ENCODE data around the gene SLC49A4. TPM values are rescaled to one million over a fixed set of nuclear protein-coding genes. Genes with fewer than 3 reads are reported as not detected.

SLC49A4 gene
- total and polyA plus RNA-seq, 2 of the 13 experiments (the other 11 are each of a cell fraction or from before 2014, with no cell fraction given): 6.5 to 16.3 TPM

GRCh38 chr3:122794779-122795673, at the start of gene SLC49A4 (continued):
- TF ChIP-seq, protein P1, sequence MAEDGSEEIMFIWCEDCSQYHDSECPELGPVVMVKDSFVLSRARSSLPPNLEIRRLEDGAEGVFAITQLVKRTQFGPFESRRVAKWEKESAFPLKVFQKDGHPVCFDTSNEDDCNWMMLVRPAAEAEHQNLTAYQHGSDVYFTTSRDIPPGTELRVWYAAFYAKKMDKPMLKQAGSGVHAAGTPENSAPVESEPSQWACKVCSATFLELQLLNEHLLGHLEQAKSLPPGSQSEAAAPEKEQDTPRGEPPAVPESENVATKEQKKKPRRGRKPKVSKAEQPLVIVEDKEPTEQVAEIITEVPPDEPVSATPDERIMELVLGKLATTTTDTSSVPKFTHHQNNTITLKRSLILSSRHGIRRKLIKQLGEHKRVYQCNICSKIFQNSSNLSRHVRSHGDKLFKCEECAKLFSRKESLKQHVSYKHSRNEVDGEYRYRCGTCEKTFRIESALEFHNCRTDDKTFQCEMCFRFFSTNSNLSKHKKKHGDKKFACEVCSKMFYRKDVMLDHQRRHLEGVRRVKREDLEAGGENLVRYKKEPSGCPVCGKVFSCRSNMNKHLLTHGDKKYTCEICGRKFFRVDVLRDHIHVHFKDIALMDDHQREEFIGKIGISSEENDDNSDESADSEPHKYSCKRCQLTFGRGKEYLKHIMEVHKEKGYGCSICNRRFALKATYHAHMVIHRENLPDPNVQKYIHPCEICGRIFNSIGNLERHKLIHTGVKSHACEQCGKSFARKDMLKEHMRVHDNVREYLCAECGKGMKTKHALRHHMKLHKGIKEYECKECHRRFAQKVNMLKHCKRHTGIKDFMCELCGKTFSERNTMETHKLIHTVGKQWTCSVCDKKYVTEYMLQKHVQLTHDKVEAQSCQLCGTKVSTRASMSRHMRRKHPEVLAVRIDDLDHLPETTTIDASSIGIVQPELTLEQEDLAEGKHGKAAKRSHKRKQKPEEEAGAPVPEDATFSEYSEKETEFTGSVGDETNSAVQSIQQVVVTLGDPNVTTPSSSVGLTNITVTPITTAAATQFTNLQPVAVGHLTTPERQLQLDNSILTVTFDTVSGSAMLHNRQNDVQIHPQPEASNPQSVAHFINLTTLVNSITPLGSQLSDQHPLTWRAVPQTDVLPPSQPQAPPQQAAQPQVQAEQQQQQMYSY (CRISPR knock-in tag; IDR thresholded peaks at IDR 0.05): peak; percentile 89
- no peak for TF ChIP-seq NAIF1 (CRISPR knock-in tag; IDR thresholded peaks at IDR 0.05; ENCODE audit: borderline replicate concordance)
- TF ChIP-seq IKZF4 (CRISPR knock-in tag; IDR thresholded peaks at IDR 0.05; ENCODE audit: borderline replicate concordance, low read depth, not compliant biosample characterization): peak; percentile 76
- no peak for TF ChIP-seq ZBTB25 (CRISPR knock-in tag; IDR thresholded peaks at IDR 0.05)
- peak; percentile 56; the same call in 1 of the 2 replicates for TF ChIP-seq ZNF235 (CRISPR knock-in tag; IDR thresholded peaks at IDR 0.05; ENCODE audit: borderline replicate concordance)
- TF ChIP-seq ZSCAN25 (CRISPR knock-in tag; IDR thresholded peaks at IDR 0.05): peak; percentile 30
- peak; percentile 55; the same call in 1 of the 2 replicates for TF ChIP-seq ZNF790 (CRISPR knock-in tag; IDR thresholded peaks at IDR 0.05; ENCODE audit: borderline replicate concordance)
- TF ChIP-seq ZNF710 (CRISPR knock-in tag; IDR thresholded peaks at IDR 0.05; ENCODE audit: borderline replicate concordance): peak; percentile 45; the same call in 1 of the 2 replicates
- TF ChIP-seq, protein P2, sequence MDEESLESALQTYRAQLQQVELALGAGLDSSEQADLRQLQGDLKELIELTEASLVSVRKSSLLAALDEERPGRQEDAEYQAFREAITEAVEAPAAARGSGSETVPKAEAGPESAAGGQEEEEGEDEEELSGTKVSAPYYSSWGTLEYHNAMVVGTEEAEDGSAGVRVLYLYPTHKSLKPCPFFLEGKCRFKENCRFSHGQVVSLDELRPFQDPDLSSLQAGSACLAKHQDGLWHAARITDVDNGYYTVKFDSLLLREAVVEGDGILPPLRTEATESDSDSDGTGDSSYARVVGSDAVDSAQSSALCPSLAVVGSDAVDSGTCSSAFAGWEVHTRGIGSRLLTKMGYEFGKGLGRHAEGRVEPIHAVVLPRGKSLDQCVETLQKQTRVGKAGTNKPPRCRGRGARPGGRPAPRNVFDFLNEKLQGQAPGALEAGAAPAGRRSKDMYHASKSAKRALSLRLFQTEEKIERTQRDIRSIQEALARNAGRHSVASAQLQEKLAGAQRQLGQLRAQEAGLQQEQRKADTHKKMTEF (CRISPR knock-in tag; IDR thresholded peaks at IDR 0.05): no peak
- TF ChIP-seq TBL1XR1 (IDR thresholded peaks at IDR 0.05; ENCODE audit: borderline replicate concordance, low read length, partially characterized antibody): peak; percentile 14
- no peak for TF ChIP-seq CC2D1A (CRISPR knock-in tag; IDR thresholded peaks at IDR 0.05)
- TF ChIP-seq, protein P3, sequence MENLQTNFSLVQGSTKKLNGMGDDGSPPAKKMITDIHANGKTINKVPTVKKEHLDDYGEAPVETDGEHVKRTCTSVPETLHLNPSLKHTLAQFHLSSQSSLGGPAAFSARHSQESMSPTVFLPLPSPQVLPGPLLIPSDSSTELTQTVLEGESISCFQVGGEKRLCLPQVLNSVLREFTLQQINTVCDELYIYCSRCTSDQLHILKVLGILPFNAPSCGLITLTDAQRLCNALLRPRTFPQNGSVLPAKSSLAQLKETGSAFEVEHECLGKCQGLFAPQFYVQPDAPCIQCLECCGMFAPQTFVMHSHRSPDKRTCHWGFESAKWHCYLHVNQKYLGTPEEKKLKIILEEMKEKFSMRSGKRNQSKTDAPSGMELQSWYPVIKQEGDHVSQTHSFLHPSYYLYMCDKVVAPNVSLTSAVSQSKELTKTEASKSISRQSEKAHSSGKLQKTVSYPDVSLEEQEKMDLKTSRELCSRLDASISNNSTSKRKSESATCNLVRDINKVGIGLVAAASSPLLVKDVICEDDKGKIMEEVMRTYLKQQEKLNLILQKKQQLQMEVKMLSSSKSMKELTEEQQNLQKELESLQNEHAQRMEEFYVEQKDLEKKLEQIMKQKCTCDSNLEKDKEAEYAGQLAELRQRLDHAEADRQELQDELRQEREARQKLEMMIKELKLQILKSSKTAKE (CRISPR knock-in tag; IDR thresholded peaks at IDR 0.05; ENCODE audit: borderline replicate concordance): no peak
- no peak for TF ChIP-seq U2AF1 (optimal IDR thresholded peaks at IDR 0.05; ENCODE audit: low read depth, low read length)
- no peak for TF ChIP-seq STAT5B (CRISPR knock-in tag; IDR thresholded peaks at IDR 0.05)
- TF ChIP-seq, protein P4, sequence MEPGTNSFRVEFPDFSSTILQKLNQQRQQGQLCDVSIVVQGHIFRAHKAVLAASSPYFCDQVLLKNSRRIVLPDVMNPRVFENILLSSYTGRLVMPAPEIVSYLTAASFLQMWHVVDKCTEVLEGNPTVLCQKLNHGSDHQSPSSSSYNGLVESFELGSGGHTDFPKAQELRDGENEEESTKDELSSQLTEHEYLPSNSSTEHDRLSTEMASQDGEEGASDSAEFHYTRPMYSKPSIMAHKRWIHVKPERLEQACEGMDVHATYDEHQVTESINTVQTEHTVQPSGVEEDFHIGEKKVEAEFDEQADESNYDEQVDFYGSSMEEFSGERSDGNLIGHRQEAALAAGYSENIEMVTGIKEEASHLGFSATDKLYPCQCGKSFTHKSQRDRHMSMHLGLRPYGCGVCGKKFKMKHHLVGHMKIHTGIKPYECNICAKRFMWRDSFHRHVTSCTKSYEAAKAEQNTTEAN (CRISPR knock-in tag; conservative IDR thresholded peaks at IDR 0.05): peak; percentile 56

All from HepG2 (cell line).